ENCODE results near the gene SDK1. TPM values are rescaled to one million over a fixed set of nuclear protein-coding genes. Genes with fewer than 3 reads are reported as not detected.

SDK1 gene
- total and polyA plus RNA-seq, 2 donors (not counting 3 experiments of a cell fraction or from before 2014, with no cell fraction given): 1.6 to 3.9 TPM

- no peak overlapping the region for H3K4me2 ChIP-seq (ENCODE audit: insufficient read depth, low read length)
These were observed 799.6 kb downstream of the SDK1 start for GRCh38 chr7:4100691-4101090.

More at GRCh38 chr7:4100691-4101090, 799.6 kb downstream of the SDK1 start:
- H3K4me3 ChIP-seq (replicated peaks in 1 of 3; ENCODE audit: insufficient read depth in 1 of 3, low read depth in 1 of 3, low read length in 3 of 3): no peak overlapping the region
- no peaks in the 10 kb centered on the region for H3K9me1 ChIP-seq (replicated peaks; ENCODE audit: control insufficient read depth, extremely low read depth, insufficient read depth, low read length)
- no TSS peak for BruUV-seq (replicated peaks)
- dilution Hi-C loops (cut with MboI; ENCODE audit: extremely low pct_ligation_motif_present, low sequenced_read_pairs): no loop called here
- FAIRE-seq (no peak), DNase-seq (ENCODE audit: low read depth, low spot score) (no peak)
- H3K36me3 ChIP-seq (ENCODE audit: control insufficient read depth in 2 of 2, extremely low read depth in 1 of 2, insufficient read depth in 2 of 2, low read length in 2 of 2): no peaks in the 10 kb centered on the region
- intact Hi-C loops (cut with micrococcal nuclease): no loop called here
- H4K20me1 ChIP-seq (replicated peaks; ENCODE audit: control insufficient read depth, extremely low read depth, insufficient read depth, low read length): no peaks in the 10 kb centered on the region
- no peak overlapping the region for H3K9ac ChIP-seq (replicated peaks; ENCODE audit: extremely low read depth, insufficient read depth, low read length)
- H3K9me3 ChIP-seq (replicated peaks; ENCODE audit: control insufficient read depth, insufficient read depth, low read length): no peaks in the 10 kb centered on the region
- no peak for TF ChIP-seq POLR2A (IDR thresholded peaks at IDR 0.05; ENCODE audit: low read depth, low read length)
- no peak for TF ChIP-seq FOS (IDR thresholded peaks at IDR 0.05; ENCODE audit: borderline replicate concordance, insufficient read depth, low read length)
- TF ChIP-seq POLR2AphosphoS5 (IDR thresholded peaks at IDR 0.05; ENCODE audit: insufficient read depth, low read depth, low read length): no peak
- TF ChIP-seq CTCF (IDR thresholded peaks at IDR 0.05; ENCODE audit: extremely low read depth in 1 of 2, insufficient read depth in 1 of 2, low read depth in 1 of 2, low read length in 2 of 2): no peak
- no peak for TF ChIP-seq EZH2 (IDR thresholded peaks at IDR 0.05; ENCODE audit: borderline replicate concordance, low read depth, low read length, severe bottlenecking)
- no peak for TF ChIP-seq GATA2 (IDR thresholded peaks at IDR 0.05; ENCODE audit: insufficient read depth, insufficient read length, low read depth, low read length)
- TF ChIP-seq MAX (IDR thresholded peaks at IDR 0.05; ENCODE audit: insufficient read depth, insufficient read length): no peak
- TF ChIP-seq MYC (IDR thresholded peaks at IDR 0.05; ENCODE audit: low read depth, low read length): no peak
- TF ChIP-seq JUN (IDR thresholded peaks at IDR 0.05; ENCODE audit: borderline replicate concordance, insufficient read depth, insufficient read length, low read depth): no peak
- ChIA-PET POLR2A (no interaction called here), CTCF (no interaction called here)
- no peaks in the 10 kb centered on the region for H3K79me2 ChIP-seq (ENCODE audit: control insufficient read depth, insufficient read depth, low read length)
- no peak overlapping the region for H3K27ac ChIP-seq (ENCODE audit: insufficient read depth, low read depth, low read length)
- H3K27me3 ChIP-seq (ENCODE audit: control insufficient read depth in 2 of 2, insufficient read depth in 2 of 2, low read length in 2 of 2): no peaks in the 10 kb centered on the region
- H2AFZ ChIP-seq (ENCODE audit: low read depth, low read length): no peak overlapping the region
- H3K4me1 ChIP-seq (ENCODE audit: control insufficient read depth, extremely low read depth, insufficient read depth, low read length): no peaks in the 10 kb centered on the region

Measured in endothelial cell of umbilical vein (primary cell).